ENCODE measurements around the gene SMC4. TPM values are rescaled to one million over a fixed set of nuclear protein-coding genes. Genes with fewer than 3 reads are reported as not detected.

The SMC4 gene
- total RNA-seq, 1 donor from 2014 or later: 46.8 TPM

GRCh38 chr3:160376681-160377080 lies 22.8 kb upstream of the SMC4 start:
- H3K36me3 ChIP-seq: peaks cover 10% of the 10 kb centered on the region
- TF ChIP-seq, protein P1, sequence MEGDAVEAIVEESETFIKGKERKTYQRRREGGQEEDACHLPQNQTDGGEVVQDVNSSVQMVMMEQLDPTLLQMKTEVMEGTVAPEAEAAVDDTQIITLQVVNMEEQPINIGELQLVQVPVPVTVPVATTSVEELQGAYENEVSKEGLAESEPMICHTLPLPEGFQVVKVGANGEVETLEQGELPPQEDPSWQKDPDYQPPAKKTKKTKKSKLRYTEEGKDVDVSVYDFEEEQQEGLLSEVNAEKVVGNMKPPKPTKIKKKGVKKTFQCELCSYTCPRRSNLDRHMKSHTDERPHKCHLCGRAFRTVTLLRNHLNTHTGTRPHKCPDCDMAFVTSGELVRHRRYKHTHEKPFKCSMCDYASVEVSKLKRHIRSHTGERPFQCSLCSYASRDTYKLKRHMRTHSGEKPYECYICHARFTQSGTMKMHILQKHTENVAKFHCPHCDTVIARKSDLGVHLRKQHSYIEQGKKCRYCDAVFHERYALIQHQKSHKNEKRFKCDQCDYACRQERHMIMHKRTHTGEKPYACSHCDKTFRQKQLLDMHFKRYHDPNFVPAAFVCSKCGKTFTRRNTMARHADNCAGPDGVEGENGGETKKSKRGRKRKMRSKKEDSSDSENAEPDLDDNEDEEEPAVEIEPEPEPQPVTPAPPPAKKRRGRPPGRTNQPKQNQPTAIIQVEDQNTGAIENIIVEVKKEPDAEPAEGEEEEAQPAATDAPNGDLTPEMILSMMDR (IDR thresholded peaks at IDR 0.05): no peak
- H3K4me1 ChIP-seq: no peaks in the 10 kb centered on the region
- DNase-seq (no peak), ATAC-seq (no peak)
- no peaks in the 10 kb centered on the region for H3K9me3 ChIP-seq
- intact Hi-C loops (cut with DNase I): no loop called here
- no peaks in the 10 kb centered on the region for H3K27me3 ChIP-seq
- H3K27ac ChIP-seq: no peak overlapping the region
- no peak overlapping the region for H3K4me3 ChIP-seq

GRCh38 chr3:160378331-160379109 lies 20.9 kb upstream of the SMC4 start:
- peaks cover 10% of the 10 kb centered on the region for H3K36me3 ChIP-seq
- H3K27ac ChIP-seq: no peak overlapping the region
- intact Hi-C loops (cut with DNase I): no loop called here
- no peak for DNase-seq
- ATAC-seq: no peak
- TF ChIP-seq, protein P1 (IDR thresholded peaks at IDR 0.05): no peak
- no peaks in the 10 kb centered on the region for H3K9me3 ChIP-seq
- no peaks in the 10 kb centered on the region for H3K4me1 ChIP-seq
- no peak overlapping the region for H3K4me3 ChIP-seq
- no peaks in the 10 kb centered on the region for H3K27me3 ChIP-seq

DNA sequence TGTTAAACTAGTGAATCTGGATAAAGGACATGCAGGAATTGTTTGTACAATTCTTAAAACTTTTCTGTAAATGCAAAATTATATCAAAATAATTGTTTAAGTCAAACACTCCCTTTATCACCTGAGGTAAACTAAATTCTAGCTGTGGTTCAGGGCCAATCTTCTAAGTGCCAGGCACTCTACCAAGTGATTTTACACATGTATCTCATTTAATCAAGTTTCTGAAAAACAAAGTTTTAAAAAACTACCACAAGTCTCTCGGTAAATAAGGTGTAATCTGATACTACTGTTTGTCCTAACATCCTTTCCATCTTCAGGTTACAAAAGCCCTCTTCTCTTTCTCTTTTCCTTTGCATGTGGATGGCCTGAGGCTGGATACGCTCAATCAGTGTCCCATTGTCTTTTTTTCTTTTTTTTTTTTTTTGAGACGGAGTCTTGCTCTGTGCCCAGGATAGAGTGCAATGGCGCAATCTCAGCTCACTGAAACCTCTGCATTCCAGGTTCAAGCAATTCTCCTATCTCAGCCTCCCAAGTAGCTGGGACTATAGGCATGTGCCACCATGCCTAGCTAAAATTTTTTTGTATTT lies 19.7 kb upstream of the SMC4 start:
- no peak for ATAC-seq
- intact Hi-C loops (cut with DNase I): no loop called here
- H3K4me3 ChIP-seq: no peak overlapping the region
- no peaks in the 10 kb centered on the region for H3K9me3 ChIP-seq
- H3K36me3 ChIP-seq: peaks cover 10% of the 10 kb centered on the region
- no peak for DNase-seq
- H3K4me1 ChIP-seq: no peaks in the 10 kb centered on the region
- H3K27me3 ChIP-seq: no peaks in the 10 kb centered on the region
- TF ChIP-seq, protein P1 (IDR thresholded peaks at IDR 0.05): no peak
- no peak overlapping the region for H3K27ac ChIP-seq

DNA sequence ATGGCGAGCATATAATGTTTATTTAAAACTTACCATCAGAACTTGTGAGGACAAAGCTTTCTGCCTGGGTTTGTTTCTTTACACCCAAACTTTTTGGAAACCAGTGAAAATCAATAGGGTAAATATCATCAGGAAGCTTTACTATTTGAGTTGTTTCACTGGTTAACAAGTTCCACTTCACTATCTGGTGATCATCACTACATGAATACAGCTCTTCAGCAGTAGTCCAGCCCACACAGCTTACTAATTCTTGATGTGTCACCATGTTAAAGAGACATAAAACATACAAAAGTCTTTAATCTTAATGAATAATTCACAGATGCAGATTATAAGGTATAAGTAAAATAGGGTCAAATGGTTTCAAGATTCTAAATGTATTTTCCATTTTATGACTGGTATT lies 18.0 kb upstream of the SMC4 start:
- H3K36me3 ChIP-seq: no peaks in the 10 kb centered on the region
- H3K4me1 ChIP-seq: no peaks in the 10 kb centered on the region
- no peak for DNase-seq
- intact Hi-C loops (cut with DNase I): no loop called here
- H3K4me3 ChIP-seq: no peak overlapping the region
- H3K27me3 ChIP-seq: no peaks in the 10 kb centered on the region
- ATAC-seq: no peak
- H3K9me3 ChIP-seq: no peaks in the 10 kb centered on the region
- TF ChIP-seq, protein P1 (IDR thresholded peaks at IDR 0.05): no peak
- no peak overlapping the region for H3K27ac ChIP-seq

DNA sequence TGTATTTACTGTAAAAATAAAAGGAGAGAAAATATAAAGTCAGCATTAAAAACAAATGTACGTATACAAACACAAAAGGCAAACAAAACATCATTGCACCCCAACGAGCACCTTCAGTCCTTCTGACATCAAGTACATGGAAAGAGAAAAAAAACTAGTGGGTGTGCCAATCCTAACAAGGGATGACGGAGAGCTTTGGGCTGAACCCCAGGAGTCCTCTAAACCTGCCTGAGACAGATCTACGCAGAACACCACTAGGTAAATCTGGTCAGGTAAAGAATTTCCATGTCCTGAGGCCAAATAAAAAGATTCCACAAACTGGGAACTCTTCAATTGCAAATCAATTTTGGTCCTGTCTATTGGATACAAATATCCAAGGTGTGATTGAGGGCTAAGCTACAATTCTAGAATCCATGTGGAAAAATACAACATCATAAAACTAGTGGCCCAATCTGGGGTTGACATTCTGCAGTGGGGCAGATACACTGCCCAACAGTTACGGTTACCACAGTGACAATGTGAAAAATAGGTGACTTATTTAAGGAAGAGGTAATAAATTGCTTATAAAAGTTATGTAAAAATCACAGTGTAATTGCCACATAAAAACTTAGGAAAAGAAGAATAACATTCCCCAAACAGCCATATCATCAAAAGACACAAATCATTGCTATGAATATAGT lies 14.7 kb upstream of the SMC4 start:
- TF ChIP-seq, protein P1 (IDR thresholded peaks at IDR 0.05): no peak
- Histone ChIP-seq H3K4me1 (no peaks in the 10 kb centered on the region), H3K27me3 (no peaks in the 10 kb centered on the region), H3K9me3 (no peaks in the 10 kb centered on the region), H3K27ac (peak overlapping the region; percentile 38), H3K4me3 (no peak overlapping the region), H3K36me3 (no peaks in the 10 kb centered on the region)
- intact Hi-C loops (cut with DNase I): no loop called here
- ATAC-seq (peak; percentile 84), DNase-seq (no peak)

All from upper lobe of right lung (tissue), 1 donor.